CD4-positive, alpha-beta T cell (primary cell): Measurements from ENCODE around the gene POU2F3. TPM values are rescaled to one million over a fixed set of nuclear protein-coding genes. Genes with fewer than 3 reads are reported as not detected.

Experiments
- ATAC-seq: fragments of 200-7000 bp; cut with Tn5 transposase; one replicate; pipeline ENCODE4 v1.10.0; 2022; ENCODE audit warnings: mild to moderate bottlenecking; ENCODE audit not compliant: poor library complexity
- CTCF ChIA-PET: fragments of 350-600 bp; sonication (Branson Sonifier 250); formaldehyde crosslinking; loops from one replicate; lab custom pipeline; 2021; ENCODE audit warnings: antibody characterized with exemption, inconsistent platforms; lab: Charles Lee
- POLR2A ChIA-PET: fragments of 350-600 bp; sonication (Branson Sonifier 250); formaldehyde crosslinking; loops from one replicate; lab custom pipeline; 2021; ENCODE audit warnings: antibody characterized with exemption, inconsistent platforms; lab: Charles Lee
- DNase-seq, 14 experiments: peaks; one replicate each; pipeline ENCODE4 v3.0.0-alpha.2; 2013 to 2020; ENCODE audit warnings: mixed read lengths in 2 of 14
- H3K27ac ChIP-seq, 2 donors: one replicate each; pipeline versions ENCODE4 v1.5.1 to v1.7.0; 2013; ENCODE audit warnings: low read length in 2 of 2, low read depth in 1 of 2, mild to moderate bottlenecking in 1 of 2
- H3K27me3 ChIP-seq, 2 experiments: 1 replicate in 1 of 2; 2 replicates in 1 of 2; pipeline versions ENCODE4 v1.6.1 to v1.7.0; 2013; ENCODE audit warnings: low read length in 2 of 2, control low read depth in 1 of 2, mild to moderate bottlenecking in 1 of 2, moderate library complexity in 1 of 2; ENCODE audit not compliant: insufficient read depth in 2 of 2, control insufficient read depth in 1 of 2
- H3K36me3 ChIP-seq: one replicate; pipeline ENCODE4 v1.6.1; 2013; ENCODE audit warnings: low read length, control low read depth; ENCODE audit not compliant: insufficient read depth
- H3K4me1 ChIP-seq: one replicate; pipeline ENCODE4 v1.6.1; 2013; ENCODE audit warnings: low read length, control low read depth; ENCODE audit not compliant: insufficient read depth
- H3K4me3 ChIP-seq: one replicate; pipeline ENCODE4 v1.5.1; 2013; ENCODE audit warnings: mild to moderate bottlenecking, low read length, moderate library complexity
- H3K9me3 ChIP-seq, 2 experiments: 1 replicate in 1 of 2; 2 replicates in 1 of 2; pipeline versions ENCODE4 v1.6.1 to v1.7.0; 2013; ENCODE audit warnings: low read length in 2 of 2, mild to moderate bottlenecking in 2 of 2, control low read depth in 1 of 2, moderate library complexity in 1 of 2; ENCODE audit not compliant: control insufficient read depth in 1 of 2, insufficient read depth in 1 of 2
- H3K27ac Mint-ChIP-seq: one replicate; pipeline ENCODE4 v1.8.0; 2020; ENCODE audit warnings: mixed read lengths
- H3K27me3 Mint-ChIP-seq: one replicate; pipeline ENCODE4 v1.8.0; 2021; ENCODE audit warnings: mixed read lengths
- H3K36me3 Mint-ChIP-seq: one replicate; pipeline ENCODE4 v1.8.0; 2021; ENCODE audit warnings: low read depth, mixed read lengths
- H3K4me1 Mint-ChIP-seq: one replicate; pipeline ENCODE4 v1.8.0; 2021; ENCODE audit warnings: low read depth, mixed read lengths
- H3K4me3 Mint-ChIP-seq: one replicate; pipeline ENCODE4 v1.8.0; 2020; ENCODE audit warnings: mild to moderate bottlenecking, mixed read lengths
- H3K9me3 Mint-ChIP-seq: one replicate; pipeline ENCODE4 v1.8.0; 2020; ENCODE audit warnings: mixed read lengths
- intact Hi-C, 2 experiments: fragments of 100-400 bp; cut with DNase I in 1 of 2; cut with micrococcal nuclease in 1 of 2; formaldehyde crosslinking; loops; one replicate each; pipeline versions ENCODE4 v1.15.1 to v1.9.0; 2023 to 2025; cut with DNase I, micrococcal nuclease
- total RNA-seq, 174 experiments: library from RNA in 2 of 174; stranded (reverse) in 2 of 174; gene quantifications; one replicate each; pipeline ENCODE4 v1.2.3 and lab custom pipeline; 2021 to 2026
- TF ChIP-seq, protein P1 (sequence below): fragments of 200-600 bp; IDR thresholded peaks from one replicate; pipeline ENCODE4 v1.8.0; 2022; ENCODE audit warnings: antibody characterized with exemption, mild to moderate bottlenecking

The POU2F3 gene
- total RNA-seq, 2 experiments from 2014 or later: not detected

DNA sequence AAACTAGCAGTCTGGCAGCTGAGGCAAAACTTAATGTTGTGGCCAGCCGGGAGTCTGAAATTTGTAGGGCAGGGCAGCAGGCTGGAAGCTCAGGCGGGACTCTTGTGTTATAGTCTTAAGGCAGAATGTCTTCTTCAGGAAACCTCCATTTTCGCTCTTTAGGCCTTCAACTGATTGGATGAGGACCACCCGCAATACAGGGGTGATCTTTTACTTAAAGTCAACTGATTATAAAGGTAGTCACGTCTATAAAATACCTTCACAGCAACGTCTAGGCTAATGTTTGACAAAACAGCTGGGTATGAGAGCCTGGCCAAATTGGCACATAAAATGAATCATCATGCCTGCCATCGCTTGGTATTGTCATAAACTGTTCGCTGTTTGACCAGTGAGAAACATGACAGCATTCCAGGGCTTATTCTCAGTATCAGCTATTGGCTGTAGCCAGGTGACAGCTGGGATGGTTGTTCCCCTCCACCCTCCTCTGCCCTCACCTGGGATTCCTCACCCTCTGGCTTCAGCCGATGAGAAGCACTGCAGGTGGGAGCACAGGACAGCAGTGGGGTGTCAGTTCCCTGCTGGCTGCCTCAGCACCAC is 6.6 kb upstream of the POU2F3 start:
- Mint-ChIP-seq H3K27me3 (peaks cover 57% of the 10 kb centered on the region), H3K36me3 (no peaks in the 10 kb centered on the region), H3K4me3 (no peak overlapping the region), H3K27ac (no peak overlapping the region), H3K4me1 (no peaks in the 10 kb centered on the region), H3K9me3 (no peaks in the 10 kb centered on the region)
- intact Hi-C loops: loop anchor here in 1 of 2 experiments (5.0 kb wide), 1 partner anchor 566 kb away; no protein-coding TSS in a partner anchor
- H3K9me3 ChIP-seq: no peaks in the 10 kb centered on the region
- TF ChIP-seq, protein P1, sequence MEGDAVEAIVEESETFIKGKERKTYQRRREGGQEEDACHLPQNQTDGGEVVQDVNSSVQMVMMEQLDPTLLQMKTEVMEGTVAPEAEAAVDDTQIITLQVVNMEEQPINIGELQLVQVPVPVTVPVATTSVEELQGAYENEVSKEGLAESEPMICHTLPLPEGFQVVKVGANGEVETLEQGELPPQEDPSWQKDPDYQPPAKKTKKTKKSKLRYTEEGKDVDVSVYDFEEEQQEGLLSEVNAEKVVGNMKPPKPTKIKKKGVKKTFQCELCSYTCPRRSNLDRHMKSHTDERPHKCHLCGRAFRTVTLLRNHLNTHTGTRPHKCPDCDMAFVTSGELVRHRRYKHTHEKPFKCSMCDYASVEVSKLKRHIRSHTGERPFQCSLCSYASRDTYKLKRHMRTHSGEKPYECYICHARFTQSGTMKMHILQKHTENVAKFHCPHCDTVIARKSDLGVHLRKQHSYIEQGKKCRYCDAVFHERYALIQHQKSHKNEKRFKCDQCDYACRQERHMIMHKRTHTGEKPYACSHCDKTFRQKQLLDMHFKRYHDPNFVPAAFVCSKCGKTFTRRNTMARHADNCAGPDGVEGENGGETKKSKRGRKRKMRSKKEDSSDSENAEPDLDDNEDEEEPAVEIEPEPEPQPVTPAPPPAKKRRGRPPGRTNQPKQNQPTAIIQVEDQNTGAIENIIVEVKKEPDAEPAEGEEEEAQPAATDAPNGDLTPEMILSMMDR: no peak
- no peak for ATAC-seq
- H3K36me3 ChIP-seq: no peaks in the 10 kb centered on the region
- no peaks in the 10 kb centered on the region for H3K4me1 ChIP-seq
- DNase-seq: no peak
- CTCF ChIA-PET: no interaction called here
- peaks cover 5 to 15% of the 10 kb centered on the region in 2 experiments for H3K27me3 ChIP-seq
- H3K4me3 ChIP-seq: no peak overlapping the region
- POLR2A ChIA-PET: no interaction called here
- H3K27ac ChIP-seq: no peak overlapping the region

DNA sequence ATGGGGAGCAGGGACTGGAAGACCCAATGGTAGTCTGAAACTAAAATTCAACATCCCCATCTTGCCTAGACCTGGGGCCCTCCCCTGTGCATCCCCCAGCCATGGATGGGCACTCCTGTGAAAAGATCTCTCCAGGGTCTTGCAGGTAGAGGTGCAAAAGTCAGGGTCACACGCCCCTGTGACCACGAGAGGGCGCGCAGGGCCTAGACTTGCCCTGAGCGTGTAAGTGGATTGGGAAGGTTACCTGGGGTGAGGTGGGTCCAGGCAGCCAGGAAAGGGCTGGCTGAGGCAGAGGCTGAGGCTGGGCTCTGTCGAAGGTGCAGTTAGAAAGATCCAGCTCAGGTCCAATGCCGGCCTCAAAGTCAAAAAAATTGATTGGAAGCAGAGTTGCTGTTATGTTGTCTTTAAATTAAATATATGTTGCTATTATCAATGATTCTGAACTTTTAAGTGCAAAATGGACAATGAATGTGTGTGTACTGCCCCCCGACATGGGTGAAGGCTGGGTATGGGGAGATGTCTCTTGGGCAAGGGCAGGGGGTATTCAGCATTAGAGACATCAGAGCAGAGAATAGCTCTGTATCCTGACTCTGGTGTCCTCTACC is 4.8 kb upstream of the POU2F3 start:
- ChIA-PET POLR2A (no interaction called here), CTCF (interaction anchor here (1.0 kb wide), 1 partner anchor 68 kb away, joined by 3 read pairs; no protein-coding TSS in a partner anchor)
- Mint-ChIP-seq H3K4me1 (no peaks in the 10 kb centered on the region), H3K27ac (no peak overlapping the region), H3K9me3 (no peaks in the 10 kb centered on the region), H3K27me3 (peaks cover 65% of the 10 kb centered on the region), H3K36me3 (no peaks in the 10 kb centered on the region), H3K4me3 (no peak overlapping the region)
- DNase-seq (peak in 13 of 14 experiments; percentile 19 to 67 (median 43)), ATAC-seq (no peak)
- no peak overlapping the region for H3K4me3 ChIP-seq
- H3K9me3 ChIP-seq: peaks cover 0 to under 1% of the 10 kb centered on the region in 2 experiments
- TF ChIP-seq, protein P1: peak; percentile 78
- H3K4me1 ChIP-seq: no peaks in the 10 kb centered on the region
- H3K36me3 ChIP-seq: no peaks in the 10 kb centered on the region
- intact Hi-C loops: loop anchor here in 1 of 2 experiments (2.0 kb wide), 2 partner anchors 68 to 450 kb away; no protein-coding TSS in a partner anchor
- H3K27me3 ChIP-seq: peaks cover 14 to 25% of the 10 kb centered on the region in 2 experiments
- H3K27ac ChIP-seq: no peak overlapping the region

DNA sequence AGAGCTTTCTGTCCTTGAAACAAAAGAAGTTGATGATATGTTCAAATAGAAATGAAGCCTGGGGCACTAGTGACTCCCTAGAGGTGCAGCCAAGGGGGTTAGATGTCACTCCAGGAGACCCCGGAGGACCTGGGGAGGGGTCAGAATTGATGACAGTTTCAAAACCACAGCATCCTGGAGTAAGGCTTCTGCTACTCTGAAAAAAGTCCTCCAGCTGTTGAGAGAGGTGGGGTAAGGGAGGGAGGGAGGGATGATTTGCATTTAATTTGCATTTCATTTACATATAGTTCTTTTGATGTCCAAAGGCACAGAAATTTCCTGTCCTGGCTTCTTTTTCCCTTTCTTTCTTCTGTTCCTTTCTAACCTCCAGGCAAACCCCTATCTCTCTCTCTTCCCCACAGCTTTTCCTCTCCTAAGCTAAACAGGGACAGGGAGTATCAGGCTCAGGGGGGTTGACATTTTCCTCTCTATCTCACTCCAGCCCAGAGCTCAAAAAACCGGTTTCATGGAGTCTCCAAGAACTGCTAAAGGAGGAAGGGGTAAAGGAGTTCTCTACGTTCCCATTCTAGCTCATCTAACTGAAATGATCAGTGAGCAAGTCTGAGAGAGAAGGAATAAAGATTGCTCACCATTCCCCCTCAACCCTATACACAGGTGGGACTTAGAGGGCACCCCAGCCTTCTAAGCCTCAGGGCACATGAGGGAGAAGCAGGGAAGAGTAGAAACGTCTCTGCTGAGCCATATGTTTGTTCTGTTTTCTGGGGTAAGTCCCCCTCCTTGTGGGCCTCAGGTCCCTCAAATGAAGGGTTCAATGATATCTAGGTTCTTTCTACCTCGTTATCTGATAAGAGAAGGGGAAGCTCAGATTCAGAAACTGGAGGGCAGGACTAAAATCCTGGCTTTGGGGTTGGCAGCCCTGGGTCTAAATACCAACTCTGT is 3.5 kb upstream of the POU2F3 start:
- Mint-ChIP-seq H3K4me1 (no peaks in the 10 kb centered on the region), H3K4me3 (no peak overlapping the region), H3K27ac (no peak overlapping the region), H3K9me3 (no peaks in the 10 kb centered on the region), H3K27me3 (peaks cover 74% of the 10 kb centered on the region), H3K36me3 (no peaks in the 10 kb centered on the region)
- ATAC-seq (no peak), DNase-seq (no peak)
- no peaks in the 10 kb centered on the region for H3K4me1 ChIP-seq
- intact Hi-C loops: no loop called here
- H3K4me3 ChIP-seq: no peak overlapping the region
- ChIA-PET POLR2A (no interaction called here), CTCF (no interaction called here)
- peaks cover 0 to 7% of the 10 kb centered on the region in 2 experiments for H3K9me3 ChIP-seq
- H3K27me3 ChIP-seq: peaks cover 23 to 38% of the 10 kb centered on the region in 2 experiments
- TF ChIP-seq, protein P1: no peak
- no peaks in the 10 kb centered on the region for H3K36me3 ChIP-seq
- H3K27ac ChIP-seq: no peak overlapping the region
